HG02571 (cell line): ENCODE measurements around the gene ZIC1.

Experiments used
- ATAC-seq: cut with Tn5 transposase; IDR thresholded peaks from one replicate; pipeline ENCODE4 v1.9.1; 2021; ENCODE audit warnings: mild to moderate bottlenecking, moderate library complexity; ENCODE audit not compliant: unreplicated experiment

ZIC1 gene

DNA sequence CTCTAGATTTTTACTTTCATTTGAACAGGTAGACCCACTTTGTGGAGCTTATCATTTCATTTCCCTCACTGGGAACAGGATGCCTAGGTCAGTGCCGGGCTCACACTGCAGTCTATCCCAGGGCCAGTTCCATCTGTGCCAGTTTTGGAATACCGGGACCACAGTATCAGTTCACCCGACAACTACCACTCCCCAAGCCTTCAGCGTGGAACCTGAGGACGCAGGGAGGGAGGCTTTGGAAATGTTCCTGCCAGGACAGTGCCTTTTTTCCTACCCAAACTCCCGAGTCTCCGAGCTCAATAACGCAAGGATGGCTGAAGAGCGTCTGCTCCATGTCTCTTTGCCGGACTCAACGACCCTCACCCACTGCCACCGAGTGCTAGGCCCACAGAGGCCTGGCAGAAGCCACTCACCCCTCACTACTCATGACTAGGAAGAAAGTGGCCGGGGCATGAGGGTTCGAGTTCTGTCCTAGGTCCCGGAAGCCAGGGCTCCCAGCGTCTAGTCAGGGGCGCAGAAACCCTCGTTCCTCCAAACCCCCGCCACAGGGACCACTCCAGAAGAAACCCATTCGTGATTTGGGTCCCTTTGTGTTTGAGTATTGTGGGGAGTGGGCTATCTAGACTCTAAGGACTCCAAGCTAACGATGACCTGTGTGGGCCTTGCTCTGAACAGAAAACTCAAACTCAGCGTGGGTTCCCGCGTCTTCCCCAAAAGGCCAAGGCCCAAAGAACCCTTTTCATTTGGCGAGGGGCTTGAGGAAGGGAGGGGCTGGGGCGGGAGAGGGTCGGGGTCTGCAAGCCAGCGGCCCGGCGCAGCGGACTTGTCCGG, 11.4 kb downstream of the ZIC1 start:
- no peak for ATAC-seq

DNA sequence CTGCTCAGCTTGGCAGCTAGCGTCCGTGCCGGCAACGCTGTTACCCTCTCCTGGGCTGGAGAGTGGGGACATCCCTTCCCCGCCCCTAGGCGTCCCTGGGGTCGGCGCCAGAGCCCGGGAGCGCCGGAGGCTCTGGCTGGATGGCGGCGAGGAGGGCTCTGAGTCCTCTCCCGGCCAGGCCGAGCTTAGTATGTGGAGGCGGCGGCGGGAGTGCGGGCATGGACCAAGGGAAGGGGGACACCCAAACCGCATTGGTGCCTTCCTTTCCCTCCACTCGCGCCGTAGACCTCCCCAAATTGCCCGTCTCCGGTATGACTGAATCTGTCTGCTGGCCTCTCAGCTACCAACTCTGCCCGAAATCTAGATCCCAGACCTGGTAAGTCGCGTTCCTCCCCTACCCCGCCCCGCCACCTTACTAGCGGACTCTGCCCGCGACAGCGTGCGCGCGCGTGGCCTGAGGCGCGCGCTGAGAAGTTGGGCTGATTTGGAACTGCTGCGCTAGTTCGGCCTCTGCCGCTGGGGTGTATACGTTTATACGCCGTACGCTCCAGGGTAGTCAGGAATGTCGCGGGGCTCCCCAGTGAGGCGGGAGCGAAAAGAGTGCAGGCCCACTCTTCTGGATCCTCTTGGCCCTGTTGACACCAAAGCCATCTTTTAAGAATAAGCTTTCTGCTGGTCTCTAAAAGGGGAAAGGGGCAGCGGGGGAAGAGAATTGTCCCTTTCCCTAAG, 12.2 kb downstream of the ZIC1 start:
- no peak for ATAC-seq

DNA sequence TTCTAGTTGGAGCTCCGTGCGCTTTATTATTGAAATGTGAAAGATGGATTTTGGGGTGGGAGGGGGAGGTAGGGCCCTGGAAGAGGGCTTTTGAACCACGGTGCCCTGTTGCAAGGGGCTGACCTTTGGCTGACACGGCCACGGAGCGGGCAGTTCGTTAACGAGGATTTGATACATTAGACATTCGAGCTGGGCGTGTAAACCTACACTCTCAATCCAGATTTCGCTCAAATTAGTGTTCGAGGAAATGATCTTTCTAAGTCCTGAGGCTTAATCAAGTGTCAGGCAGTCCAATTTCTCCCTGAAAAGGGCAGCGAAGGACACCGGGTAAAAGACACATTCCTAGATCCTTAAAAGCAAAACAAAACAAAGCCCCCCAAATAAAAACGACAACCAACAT, 13.0 kb downstream of the ZIC1 start:
- ATAC-seq: no peak

DNA sequence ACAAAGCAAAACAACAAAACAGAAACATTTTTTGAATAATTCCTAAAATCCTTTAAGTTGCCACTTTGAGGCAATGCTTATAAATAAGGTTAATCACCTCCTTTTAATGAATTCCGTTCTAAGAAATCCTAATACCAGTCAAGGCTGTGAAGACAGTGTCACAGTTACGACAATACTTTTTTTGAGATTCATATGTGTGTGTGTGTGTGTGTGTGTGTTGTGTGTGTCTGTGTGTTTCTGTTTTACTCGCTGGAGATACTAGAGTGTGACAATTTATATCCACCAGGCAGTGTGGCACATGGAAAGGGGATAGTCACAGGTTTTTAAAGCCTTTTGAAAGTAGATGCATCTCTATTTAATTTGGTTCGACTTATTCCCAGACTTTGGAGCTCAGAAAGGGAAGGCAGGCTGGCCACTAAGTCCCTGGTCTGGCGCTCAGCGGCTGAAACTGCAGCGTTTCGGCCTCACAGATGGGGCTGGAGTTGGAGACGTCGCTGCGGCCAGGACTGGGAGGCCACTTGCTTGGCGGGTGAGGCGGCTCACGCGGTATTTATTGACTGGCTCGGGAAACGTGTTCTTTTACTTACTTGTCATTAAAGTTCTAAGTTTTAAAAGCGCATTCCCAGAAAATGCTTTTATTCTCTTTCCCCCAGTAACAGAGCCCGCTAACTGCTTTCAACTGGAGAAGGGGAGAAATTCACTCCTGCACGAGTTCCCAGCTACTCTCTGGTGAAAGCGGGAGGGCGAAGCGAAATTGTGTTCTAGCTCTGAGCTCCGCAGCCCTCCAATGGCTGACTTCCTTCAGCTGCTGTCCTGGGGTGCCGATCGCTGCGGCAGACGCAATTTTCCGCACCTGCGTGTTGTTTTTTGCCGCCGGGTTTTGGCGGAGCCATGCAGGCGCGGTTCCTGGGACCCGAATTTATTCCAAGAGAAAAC, 13.7 kb downstream of the ZIC1 start:
- ATAC-seq: no peak

DNA sequence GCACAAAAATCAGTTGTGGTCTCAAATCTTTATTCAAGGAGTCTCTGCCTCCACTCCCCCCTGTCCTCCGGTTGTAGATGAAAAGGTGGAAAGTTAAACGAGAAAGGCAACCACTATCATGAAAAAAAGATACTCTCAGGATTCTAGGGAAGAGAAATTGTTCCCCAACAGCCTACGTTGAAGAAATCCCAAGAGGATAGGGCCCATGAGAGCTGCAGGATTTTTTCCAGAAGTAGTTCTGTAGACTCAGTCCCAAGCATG, 14.3 kb downstream of the ZIC1 start:
- ATAC-seq: no peak

DNA sequence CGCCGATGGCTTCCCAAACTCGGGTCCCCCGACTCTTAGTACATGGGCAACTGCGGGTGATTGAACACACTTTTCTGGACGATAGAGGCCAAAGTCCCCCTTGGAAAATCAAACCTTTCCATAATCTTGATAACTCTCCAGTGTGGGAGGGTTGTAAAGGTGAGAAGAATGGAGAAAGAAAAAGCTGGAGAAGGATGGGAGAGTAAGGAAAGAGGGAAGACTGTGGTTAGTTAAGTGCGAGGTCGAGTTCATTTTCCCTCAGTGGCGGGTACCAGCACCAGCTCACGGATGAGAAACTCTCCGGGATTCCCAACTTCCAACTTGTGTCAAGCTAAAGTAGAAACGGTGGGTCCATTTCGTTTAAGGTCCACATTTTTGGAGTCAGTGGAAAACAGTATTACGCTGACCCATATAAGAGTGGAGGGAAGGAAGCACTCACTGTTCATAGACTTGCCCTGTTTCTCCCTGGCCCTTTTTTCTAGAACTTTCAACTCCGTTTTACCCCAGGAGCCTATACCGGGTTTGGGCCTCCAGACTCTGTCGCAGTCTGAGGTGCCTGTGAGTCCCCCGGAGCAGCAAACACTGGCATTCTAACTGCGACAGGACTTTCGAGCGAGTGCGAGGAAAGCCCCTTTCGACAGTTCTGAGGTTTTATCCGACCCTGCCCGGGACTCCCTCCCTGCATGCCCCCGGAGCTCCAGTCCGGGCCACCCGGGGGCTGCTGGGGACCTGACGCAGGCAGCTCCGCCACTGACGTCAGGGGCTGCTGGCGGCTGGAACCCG, 14.8 kb downstream of the ZIC1 start:
- no peak for ATAC-seq

DNA sequence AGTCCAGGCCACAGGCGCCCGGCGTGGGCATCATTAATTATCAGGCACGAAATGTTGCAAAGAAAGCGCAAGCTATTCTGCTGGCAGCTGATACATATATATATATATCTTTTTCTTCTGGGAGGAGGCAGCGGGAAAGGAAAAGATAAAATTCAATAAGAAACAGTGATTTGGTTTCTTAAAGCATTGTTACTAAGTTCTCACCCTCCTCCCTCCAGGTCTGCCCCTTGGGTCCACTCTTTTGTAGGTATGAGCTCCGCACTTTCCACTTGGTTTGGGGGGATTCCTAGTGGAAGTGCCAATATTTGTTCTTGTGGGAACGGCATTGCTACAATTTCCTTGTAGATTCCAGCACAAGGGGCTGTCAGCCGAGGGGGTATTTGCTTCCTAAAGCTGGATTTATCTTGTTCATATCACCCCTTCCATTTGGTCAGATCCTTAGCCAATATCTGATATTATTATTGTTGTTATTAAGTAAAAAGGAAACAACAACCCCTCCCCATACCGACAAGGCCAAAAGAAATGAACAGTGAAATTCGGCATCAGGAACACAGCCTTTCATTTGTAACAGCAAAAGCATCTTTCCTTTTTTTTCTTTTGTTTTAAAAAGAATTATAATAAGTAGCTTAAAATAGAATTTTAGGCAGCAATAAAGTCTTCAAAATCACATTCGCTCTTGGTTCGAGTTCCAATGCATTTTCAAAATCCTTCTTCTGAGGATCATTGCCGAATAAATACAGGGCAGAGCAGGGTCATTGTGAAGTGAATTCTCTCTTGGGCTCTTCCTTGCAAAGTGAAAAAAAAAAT, 15.6 kb downstream of the ZIC1 start:
- no peak for ATAC-seq

DNA sequence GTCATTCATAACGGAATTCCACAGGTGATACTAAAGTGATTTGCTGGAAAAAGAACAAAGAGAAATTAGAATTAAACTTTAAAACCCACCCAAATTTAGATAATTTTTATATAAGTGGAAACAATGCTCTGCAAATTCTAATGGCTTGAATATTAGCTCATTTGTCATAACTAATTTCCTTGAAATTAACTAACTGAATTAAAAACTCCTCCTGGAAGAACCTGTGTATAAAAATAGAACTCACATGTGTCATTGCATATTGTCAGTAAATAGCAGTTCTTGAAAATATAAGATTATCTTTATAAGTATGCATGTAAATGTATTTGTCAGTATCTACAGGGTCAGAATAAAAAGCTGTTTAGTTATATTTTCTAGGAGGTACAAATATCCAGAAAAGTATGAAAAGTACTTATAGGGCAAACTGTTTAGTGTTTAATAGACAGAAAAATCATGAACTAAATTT, 16.3 kb downstream of the ZIC1 start:
- no peak for ATAC-seq

DNA sequence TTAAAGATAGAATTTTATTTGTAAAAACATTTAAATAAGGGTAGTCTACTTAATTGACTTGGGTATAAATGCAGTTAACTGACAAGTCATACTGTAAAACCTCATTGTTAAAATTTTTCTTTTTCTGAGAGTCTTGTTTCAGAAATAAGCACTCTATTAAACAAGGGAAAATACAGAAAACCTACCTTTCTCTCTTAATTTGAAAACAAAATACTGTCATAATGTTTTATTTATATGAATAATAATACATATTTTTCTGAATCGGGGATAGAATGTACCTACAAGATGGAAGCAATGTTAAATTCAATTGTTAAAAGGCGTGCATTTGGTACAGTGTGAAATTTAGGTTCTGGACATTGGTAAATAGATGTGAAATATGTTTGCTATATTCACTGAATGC, 17.8 kb downstream of the ZIC1 start:
- no peak for ATAC-seq

DNA sequence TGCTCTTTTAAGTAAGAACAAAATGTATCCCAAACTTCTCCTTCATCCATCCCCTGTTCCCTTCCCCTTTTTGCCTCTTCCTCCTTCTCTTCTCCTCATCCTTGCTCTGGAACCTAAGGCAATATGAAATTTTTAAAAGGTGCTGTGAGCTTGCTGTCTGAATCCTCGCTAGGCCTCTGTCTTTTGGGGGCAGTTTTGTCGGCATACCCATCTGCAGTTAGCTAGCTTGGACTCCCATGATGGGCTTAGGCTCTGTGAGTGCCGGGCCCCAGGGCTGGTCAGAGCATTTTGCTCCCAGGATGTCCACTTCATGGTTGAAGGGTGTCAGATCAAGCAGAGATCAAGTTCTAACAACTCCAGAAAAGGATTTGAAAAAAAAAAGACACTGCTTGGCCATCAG, 18.6 kb downstream of the ZIC1 start:
- no peak for ATAC-seq

DNA sequence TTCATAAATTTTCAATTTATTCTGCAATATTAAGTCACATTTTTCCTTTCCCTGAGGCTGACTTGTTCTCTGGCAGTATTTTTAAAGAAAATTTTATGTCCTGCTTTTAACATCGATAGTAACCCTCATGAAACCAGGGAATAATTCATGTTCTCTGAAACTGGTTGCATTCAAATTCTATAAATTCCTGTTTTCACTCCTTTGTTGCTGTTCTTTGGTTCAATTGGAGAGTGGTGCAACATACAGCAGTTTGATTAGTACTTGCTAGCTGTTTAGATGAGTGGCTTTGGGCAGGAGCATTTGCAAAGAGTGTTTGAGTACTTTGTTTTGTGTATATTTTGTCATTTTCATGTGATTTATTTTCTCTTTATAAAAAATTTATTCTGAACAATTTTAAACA, 19.2 kb downstream of the ZIC1 start:
- no peak for ATAC-seq

DNA sequence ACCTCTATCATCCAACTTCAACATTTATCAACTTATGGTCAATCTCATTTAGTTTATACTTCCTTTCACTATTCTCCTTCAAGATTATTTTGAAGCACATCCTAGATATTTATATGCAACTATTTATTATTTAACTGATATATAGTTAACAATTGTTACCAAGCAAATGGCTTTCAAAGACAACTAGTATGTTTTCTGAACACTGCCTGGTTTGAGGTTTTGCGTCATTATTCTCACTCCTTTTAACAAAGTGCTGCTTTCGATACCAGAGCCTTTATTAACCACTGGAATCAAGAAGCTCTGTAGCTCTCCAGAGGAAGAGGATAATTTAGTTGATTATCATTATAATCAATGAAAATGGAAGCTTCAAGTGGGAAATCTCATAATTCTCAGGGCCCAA, 19.6 kb downstream of the ZIC1 start:
- no peak for ATAC-seq

DNA sequence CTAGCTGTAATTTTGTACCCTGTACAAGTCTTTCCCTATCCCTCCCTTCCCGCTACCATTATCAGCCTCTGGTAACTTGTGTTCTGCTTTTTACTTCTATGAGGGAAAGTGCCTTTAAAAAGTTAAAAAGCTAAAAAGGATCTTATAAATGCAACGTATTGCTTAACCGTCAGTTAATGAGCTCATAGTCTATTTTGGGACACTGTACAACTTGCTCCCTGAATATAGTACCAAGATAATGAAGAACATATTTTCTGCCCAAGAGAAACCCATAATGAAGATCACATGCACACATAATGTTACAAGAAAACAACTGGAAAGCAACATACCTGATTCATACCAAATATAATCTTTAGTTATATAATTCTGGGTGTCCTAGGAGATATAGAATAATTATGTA, 22.6 kb downstream of the ZIC1 start:
- no peak for ATAC-seq

DNA sequence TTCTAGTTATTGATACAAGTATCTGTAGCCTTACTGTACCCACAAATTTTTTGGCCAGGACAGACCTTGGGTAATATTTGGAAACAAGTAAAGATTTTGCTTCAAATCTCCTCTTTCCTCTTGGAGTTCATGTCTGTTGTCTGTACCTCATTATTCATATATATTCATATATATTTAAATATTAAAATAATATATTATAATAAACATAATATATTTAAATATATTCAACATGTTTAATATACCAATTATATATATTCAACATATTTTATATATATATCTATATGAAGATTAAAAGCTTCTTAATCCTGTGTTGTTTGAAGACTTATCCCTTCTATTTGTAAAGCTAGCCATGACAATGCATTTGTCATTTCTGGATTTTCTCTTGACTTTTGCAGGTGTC, 38.1 kb downstream of the ZIC1 start:
- no peak for ATAC-seq

DNA sequence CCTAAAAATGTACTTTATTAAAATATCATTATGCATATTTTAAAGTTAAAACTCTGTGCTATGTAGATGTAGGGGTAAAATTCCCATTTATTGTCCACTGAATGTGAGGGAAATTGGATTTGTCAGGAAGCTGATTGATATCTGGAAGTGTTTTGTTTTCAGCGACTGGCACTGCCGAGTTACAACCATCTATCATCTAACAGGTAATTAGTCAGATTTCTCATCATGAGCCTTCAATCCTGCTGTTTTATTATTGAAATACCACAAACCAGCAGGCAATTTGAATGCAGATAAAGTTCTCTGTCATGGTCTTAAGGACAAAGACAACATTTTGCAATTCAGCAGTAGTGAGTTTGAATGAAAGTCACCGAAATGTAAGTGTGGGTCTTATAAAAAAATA, 40.5 kb downstream of the ZIC1 start:
- ATAC-seq: no peak

DNA sequence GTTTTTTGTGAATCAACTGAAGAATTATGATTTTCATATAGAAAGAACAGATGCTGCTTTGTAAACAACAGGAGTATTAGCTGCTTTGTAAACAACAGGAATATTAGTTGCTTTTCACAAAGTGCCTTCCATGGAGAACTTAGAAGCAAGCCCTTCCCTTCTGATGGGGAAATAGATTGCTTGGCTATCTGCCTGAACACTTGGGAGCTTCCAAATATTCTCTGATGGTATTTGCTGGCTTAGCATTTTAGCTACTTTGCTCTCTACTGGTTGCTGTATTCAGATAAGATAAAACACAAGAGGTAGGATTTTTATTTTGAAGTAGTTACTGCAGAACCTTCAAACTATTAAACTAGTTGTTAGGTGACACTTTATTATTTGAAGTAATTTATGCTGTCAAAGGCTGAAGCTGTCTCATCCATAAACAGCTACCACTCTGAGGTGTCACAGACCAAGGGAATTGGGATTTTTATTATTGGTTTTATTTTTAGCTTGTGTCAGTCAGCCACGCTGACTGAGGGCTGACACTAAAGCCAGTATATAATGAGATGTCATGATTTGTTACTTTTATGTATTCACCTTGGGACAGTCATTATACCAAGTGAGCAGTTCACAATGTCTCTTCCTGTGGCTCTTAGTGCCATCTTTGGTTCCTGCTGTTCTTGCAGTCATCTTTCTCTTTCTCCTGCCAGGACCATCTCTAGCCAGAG, 50.0 kb downstream of the ZIC1 start:
- no peak for ATAC-seq

DNA sequence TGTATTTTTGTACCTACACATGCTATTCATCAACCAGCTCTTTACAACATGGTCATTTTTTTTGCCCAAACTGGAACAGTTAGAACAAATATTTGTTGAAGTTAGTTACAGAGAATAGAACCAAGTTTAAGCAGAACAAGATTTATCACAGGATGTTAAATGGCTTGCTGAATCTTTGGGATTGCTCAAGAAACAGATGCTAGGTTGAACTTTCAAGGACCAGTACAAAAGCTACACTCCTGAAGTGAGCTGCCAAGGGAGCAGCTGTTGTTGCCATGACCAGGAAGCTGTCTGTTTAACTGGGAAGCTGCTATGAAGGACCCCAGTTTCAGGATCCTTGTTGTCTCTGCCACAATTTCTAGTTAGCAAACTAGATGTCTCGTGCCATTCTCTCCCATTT, 53.7 kb downstream of the ZIC1 start:
- ATAC-seq: no peak
